K562 (cell line): Measurements from ENCODE around the gene COL24A1.

ENCODE experiments used
- ATF4 ChIP-seq: fragments of 450-650 bp; formaldehyde crosslinking; IDR thresholded peaks from 2 replicates; pipeline ENCODE4 v1.4.0; 2022; ENCODE audit warnings: mild to moderate bottlenecking, moderate library complexity
- CBX1 ChIP-seq: sonication (generic); IDR thresholded peaks from 2 replicates; pipeline ENCODE4 v1.6.1; 2016; ENCODE audit warnings: antibody characterized with exemption, low read depth, mild to moderate bottlenecking
- EZH2 ChIP-seq: IDR thresholded peaks from 2 replicates; pipeline ENCODE4 v1.6.1; 2012; ENCODE audit warnings: low read depth, mild to moderate bottlenecking, inconsistent platforms, low read length, borderline replicate concordance
- NFE2 ChIP-seq: IDR thresholded peaks from 2 replicates; pipeline ENCODE4 v1.6.1; 2014; ENCODE audit warnings: antibody characterized with exemption, low read depth
- ZBTB17 ChIP-seq: fragments of 450-650 bp; formaldehyde crosslinking; IDR thresholded peaks from 2 replicates; pipeline ENCODE4 v1.4.0; 2020; ENCODE audit warnings: mild to moderate bottlenecking

GRCh38 chr1:85975912-85976371 lies 180.6 kb downstream of the COL24A1 start:
- TF ChIP-seq NFE2 (no peak), CBX1 (no peak), ATF4 (no peak), EZH2 (no peak), ZBTB17 (no peak)
